Measurements from ENCODE around the gene RFTN1.

RFTN1 gene

GRCh38 chr3:16336825-16337224 is 176.7 kb downstream of the RFTN1 start:
- peaks cover 0 to 27% (median 8%) of the 10 kb centered on the region in 4 donors for H3K4me1 ChIP-seq
- no peak overlapping the region for H3K4me3 ChIP-seq
- no peak overlapping the region for H3K27ac ChIP-seq
- H3K36me3 ChIP-seq: peaks cover 0 to 22% (median 0%) of the 10 kb centered on the region in 3 donors
- no peaks in the 10 kb centered on the region for H3K9me3 ChIP-seq
- no peaks in the 10 kb centered on the region for H3K27me3 ChIP-seq
- TF ChIP-seq, protein P1, sequence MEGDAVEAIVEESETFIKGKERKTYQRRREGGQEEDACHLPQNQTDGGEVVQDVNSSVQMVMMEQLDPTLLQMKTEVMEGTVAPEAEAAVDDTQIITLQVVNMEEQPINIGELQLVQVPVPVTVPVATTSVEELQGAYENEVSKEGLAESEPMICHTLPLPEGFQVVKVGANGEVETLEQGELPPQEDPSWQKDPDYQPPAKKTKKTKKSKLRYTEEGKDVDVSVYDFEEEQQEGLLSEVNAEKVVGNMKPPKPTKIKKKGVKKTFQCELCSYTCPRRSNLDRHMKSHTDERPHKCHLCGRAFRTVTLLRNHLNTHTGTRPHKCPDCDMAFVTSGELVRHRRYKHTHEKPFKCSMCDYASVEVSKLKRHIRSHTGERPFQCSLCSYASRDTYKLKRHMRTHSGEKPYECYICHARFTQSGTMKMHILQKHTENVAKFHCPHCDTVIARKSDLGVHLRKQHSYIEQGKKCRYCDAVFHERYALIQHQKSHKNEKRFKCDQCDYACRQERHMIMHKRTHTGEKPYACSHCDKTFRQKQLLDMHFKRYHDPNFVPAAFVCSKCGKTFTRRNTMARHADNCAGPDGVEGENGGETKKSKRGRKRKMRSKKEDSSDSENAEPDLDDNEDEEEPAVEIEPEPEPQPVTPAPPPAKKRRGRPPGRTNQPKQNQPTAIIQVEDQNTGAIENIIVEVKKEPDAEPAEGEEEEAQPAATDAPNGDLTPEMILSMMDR (IDR thresholded peaks at IDR 0.05): no peak
- intact Hi-C loops (cut with DNase I; ENCODE audit: low total_unique reads): no loop called here
- DNase-seq: no peak

- intact Hi-C loops (cut with DNase I; ENCODE audit: low total_unique reads): no loop called here
- Histone ChIP-seq H3K4me1 (peaks cover 0 to 27% (median 8%) of the 10 kb centered on the region in 4 donors), H3K36me3 (peaks cover 0 to 22% (median 0%) of the 10 kb centered on the region in 3 donors), H3K9me3 (peaks cover 0 to 4% (median 0%) of the 10 kb centered on the region in 3 donors), H3K4me3 (no peak overlapping the region), H3K27me3 (no peaks in the 10 kb centered on the region), H3K27ac (no peak overlapping the region)
- no peak for DNase-seq
- TF ChIP-seq, protein P1 (IDR thresholded peaks at IDR 0.05): no peak
Observed at GRCh38 chr3:16335772-16336645, 177.5 kb downstream of the RFTN1 start.

DNA sequence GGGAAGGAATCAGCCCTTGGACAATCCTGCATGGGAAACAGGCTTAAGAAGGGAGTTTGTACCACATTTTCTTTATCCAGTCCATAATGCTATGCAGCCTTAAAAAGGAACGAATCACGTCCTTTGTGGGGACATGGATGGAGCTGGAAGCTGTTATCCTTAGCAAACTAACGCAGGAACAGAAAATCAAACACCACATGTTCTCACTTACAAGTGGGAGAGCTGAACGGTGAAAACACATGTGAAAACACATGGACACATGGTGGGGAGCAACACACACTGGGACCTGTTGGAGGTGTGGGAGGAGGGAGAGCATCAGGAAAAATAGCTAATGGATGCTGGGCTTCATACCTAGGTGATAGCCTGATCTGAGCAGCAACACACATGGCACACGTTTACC is 178.2 kb downstream of the RFTN1 start:
- no peak for DNase-seq
- H3K27ac ChIP-seq: no peak overlapping the region
- H3K27me3 ChIP-seq: no peaks in the 10 kb centered on the region
- H3K4me3 ChIP-seq: no peak overlapping the region
- peaks cover 0 to 27% (median 8%) of the 10 kb centered on the region in 4 donors for H3K4me1 ChIP-seq
- H3K9me3 ChIP-seq: peaks cover 0 to 4% (median 0%) of the 10 kb centered on the region in 3 donors
- H3K36me3 ChIP-seq: peaks cover 0 to 28% (median 0%) of the 10 kb centered on the region in 3 donors
- intact Hi-C loops (cut with DNase I; ENCODE audit: low total_unique reads): no loop called here
- TF ChIP-seq, protein P1 (IDR thresholded peaks at IDR 0.05): no peak

- no peak for DNase-seq
- Histone ChIP-seq H3K4me1 (peaks cover 0 to 27% (median 8%) of the 10 kb centered on the region in 4 donors), H3K9me3 (peaks cover 0 to 4% (median 0%) of the 10 kb centered on the region in 3 donors), H3K4me3 (no peak overlapping the region), H3K36me3 (peaks cover 0 to 29% (median 3%) of the 10 kb centered on the region in 3 donors), H3K27ac (no peak overlapping the region), H3K27me3 (no peaks in the 10 kb centered on the region)
- TF ChIP-seq, protein P1 (IDR thresholded peaks at IDR 0.05): no peak
- intact Hi-C loops (cut with DNase I; ENCODE audit: low total_unique reads): no loop called here
Observed at GRCh38 chr3:16334909-16335308, 178.6 kb downstream of the RFTN1 start.

GRCh38 chr3:16332904-16333426 is 180.5 kb downstream of the RFTN1 start:
- H3K4me3 ChIP-seq: no peak overlapping the region
- no peak for DNase-seq
- H3K9me3 ChIP-seq: peaks cover 0 to 4% (median 0%) of the 10 kb centered on the region in 3 donors
- H3K4me1 ChIP-seq: peaks cover 0 to 15% (median 6%) of the 10 kb centered on the region in 4 donors
- intact Hi-C loops (cut with DNase I; ENCODE audit: low total_unique reads): no loop called here
- TF ChIP-seq, protein P1 (IDR thresholded peaks at IDR 0.05): no peak
- H3K36me3 ChIP-seq: peaks cover 0 to 29% (median 13%) of the 10 kb centered on the region in 3 donors
- no peak overlapping the region for H3K27ac ChIP-seq
- no peaks in the 10 kb centered on the region for H3K27me3 ChIP-seq

Data from tibial artery (tissue), 4 donors.